Ishikawa (cell line): ENCODE measurements around the gene EMSY.

Experiments
- CREB1 ChIP-seq: IDR thresholded peaks from 2 replicates; pipeline ENCODE4 v1.6.1; 2012; ENCODE audit warnings: low read depth
- EGR1 ChIP-seq: IDR thresholded peaks from 2 replicates; pipeline ENCODE4 v1.6.1; 2012
- RAD21 ChIP-seq: IDR thresholded peaks from 2 replicates; pipeline ENCODE4 v1.6.1; 2012; ENCODE audit warnings: low read depth
- TF ChIP-seq, protein P1 (sequence below): IDR thresholded peaks from 2 replicates; pipeline ENCODE4 v1.6.1; 2012; ENCODE audit warnings: low read depth, mild to moderate bottlenecking
- TF ChIP-seq, protein P2 (sequence below): IDR thresholded peaks from 2 replicates; pipeline ENCODE4 v1.6.1; 2012

DNA sequence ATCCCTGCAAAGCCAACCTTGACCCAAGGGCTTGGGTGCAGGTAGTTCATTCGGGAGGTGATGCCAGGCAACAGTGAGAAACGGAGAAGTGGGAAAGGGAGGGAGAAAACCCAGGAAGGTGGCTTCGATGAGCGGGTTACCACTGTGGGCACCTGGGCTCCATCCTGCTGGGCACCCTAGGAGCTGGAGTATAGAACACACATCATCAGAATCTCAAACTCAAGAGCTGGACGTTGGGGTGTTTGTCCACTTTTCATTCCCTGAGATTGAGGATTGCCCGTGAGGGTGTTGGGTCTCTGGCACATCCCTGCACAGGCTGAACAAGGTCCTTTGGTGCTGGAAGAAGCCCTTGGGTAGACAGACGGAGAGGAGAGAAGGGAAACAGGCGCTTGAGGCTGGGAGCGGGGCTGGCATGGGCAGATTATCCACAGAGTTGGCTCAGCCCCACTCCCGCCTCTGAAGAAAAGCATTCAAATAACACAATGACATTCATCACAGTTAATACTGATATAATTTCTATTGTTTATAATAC lies 155.4 kb downstream of the EMSY start:
- TF ChIP-seq CREB1, result no peak
- TF ChIP-seq, protein P1, sequence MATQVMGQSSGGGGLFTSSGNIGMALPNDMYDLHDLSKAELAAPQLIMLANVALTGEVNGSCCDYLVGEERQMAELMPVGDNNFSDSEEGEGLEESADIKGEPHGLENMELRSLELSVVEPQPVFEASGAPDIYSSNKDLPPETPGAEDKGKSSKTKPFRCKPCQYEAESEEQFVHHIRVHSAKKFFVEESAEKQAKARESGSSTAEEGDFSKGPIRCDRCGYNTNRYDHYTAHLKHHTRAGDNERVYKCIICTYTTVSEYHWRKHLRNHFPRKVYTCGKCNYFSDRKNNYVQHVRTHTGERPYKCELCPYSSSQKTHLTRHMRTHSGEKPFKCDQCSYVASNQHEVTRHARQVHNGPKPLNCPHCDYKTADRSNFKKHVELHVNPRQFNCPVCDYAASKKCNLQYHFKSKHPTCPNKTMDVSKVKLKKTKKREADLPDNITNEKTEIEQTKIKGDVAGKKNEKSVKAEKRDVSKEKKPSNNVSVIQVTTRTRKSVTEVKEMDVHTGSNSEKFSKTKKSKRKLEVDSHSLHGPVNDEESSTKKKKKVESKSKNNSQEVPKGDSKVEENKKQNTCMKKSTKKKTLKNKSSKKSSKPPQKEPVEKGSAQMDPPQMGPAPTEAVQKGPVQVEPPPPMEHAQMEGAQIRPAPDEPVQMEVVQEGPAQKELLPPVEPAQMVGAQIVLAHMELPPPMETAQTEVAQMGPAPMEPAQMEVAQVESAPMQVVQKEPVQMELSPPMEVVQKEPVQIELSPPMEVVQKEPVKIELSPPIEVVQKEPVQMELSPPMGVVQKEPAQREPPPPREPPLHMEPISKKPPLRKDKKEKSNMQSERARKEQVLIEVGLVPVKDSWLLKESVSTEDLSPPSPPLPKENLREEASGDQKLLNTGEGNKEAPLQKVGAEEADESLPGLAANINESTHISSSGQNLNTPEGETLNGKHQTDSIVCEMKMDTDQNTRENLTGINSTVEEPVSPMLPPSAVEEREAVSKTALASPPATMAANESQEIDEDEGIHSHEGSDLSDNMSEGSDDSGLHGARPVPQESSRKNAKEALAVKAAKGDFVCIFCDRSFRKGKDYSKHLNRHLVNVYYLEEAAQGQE, result no peak
- TF ChIP-seq RAD21, result no peak
- TF ChIP-seq, protein P2, sequence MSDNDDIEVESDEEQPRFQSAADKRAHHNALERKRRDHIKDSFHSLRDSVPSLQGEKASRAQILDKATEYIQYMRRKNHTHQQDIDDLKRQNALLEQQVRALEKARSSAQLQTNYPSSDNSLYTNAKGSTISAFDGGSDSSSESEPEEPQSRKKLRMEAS, result no peak
- TF ChIP-seq EGR1, result no peak
